PFSK-1 (cell line): ENCODE results near the gene GCNA.

Experiments
- FOXP2 ChIP-seq: optimal IDR thresholded peaks from 2 replicates; pipeline ENCODE3; 2011; ENCODE audit warnings: borderline replicate concordance, control low read depth, inconsistent platforms; ENCODE audit not compliant: insufficient read depth; ENCODE audit errors: extremely low read length, extremely low read depth
- POLR2AphosphoS5 ChIP-seq: IDR thresholded peaks from 2 replicates; pipeline ENCODE4 v1.6.1; 2012; ENCODE audit warnings: low read depth, mild to moderate bottlenecking, control low read depth, low read length, moderate library complexity
- SIN3A ChIP-seq: IDR thresholded peaks from 2 replicates; pipeline ENCODE4 v1.6.1; 2012; ENCODE audit warnings: mild to moderate bottlenecking, low read length, moderate library complexity, borderline replicate concordance; ENCODE audit not compliant: insufficient read depth
- TAF1 ChIP-seq: IDR thresholded peaks from 2 replicates; pipeline ENCODE4 v1.6.1; 2012; ENCODE audit warnings: low read length, control low read depth, borderline replicate concordance; ENCODE audit not compliant: insufficient read depth
- TF ChIP-seq, protein P1 (sequence below), 2 experiments: IDR thresholded peaks; 2 replicates each; pipeline versions ENCODE4 v1.6.1 to v1.8.0; 2011 to 2012; ENCODE audit warnings: low read depth in 2 of 2, low read length in 2 of 2, control low read depth in 1 of 2, inconsistent platforms in 1 of 2, mild to moderate bottlenecking in 1 of 2, moderate library complexity in 1 of 2; ENCODE audit not compliant: insufficient read depth in 1 of 2

The GCNA gene

DNA sequence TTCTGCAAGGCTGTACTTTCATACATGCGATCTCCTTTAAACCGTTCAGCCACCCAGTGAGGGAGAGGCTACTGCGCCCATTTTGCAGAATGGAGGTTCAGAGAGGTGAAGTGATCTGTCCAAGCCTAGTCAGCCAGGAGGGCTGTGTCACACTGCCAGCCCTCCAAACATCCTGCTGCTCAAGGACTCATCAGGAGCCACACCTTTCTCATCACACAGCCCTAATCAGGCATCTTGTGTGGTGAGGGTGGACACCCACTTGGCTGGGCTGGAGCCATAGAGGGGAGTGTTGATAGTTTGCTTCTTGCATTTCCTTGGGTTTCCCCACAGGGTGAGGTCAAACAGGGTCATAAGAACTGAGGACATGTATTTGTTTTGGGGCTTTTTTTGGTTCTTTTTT lies 45.5 kb downstream of the GCNA start:
- TF ChIP-seq FOXP2 (no peak), TAF1 (no peak), SIN3A (no peak), POLR2AphosphoS5 (no peak)
- TF ChIP-seq, protein P1, sequence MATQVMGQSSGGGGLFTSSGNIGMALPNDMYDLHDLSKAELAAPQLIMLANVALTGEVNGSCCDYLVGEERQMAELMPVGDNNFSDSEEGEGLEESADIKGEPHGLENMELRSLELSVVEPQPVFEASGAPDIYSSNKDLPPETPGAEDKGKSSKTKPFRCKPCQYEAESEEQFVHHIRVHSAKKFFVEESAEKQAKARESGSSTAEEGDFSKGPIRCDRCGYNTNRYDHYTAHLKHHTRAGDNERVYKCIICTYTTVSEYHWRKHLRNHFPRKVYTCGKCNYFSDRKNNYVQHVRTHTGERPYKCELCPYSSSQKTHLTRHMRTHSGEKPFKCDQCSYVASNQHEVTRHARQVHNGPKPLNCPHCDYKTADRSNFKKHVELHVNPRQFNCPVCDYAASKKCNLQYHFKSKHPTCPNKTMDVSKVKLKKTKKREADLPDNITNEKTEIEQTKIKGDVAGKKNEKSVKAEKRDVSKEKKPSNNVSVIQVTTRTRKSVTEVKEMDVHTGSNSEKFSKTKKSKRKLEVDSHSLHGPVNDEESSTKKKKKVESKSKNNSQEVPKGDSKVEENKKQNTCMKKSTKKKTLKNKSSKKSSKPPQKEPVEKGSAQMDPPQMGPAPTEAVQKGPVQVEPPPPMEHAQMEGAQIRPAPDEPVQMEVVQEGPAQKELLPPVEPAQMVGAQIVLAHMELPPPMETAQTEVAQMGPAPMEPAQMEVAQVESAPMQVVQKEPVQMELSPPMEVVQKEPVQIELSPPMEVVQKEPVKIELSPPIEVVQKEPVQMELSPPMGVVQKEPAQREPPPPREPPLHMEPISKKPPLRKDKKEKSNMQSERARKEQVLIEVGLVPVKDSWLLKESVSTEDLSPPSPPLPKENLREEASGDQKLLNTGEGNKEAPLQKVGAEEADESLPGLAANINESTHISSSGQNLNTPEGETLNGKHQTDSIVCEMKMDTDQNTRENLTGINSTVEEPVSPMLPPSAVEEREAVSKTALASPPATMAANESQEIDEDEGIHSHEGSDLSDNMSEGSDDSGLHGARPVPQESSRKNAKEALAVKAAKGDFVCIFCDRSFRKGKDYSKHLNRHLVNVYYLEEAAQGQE (IDR thresholded peaks at IDR 0.05; ENCODE audit: insufficient read depth in 1 of 2, low read depth in 2 of 2, low read length in 2 of 2), result no peak

- TF ChIP-seq, protein P1 (IDR thresholded peaks at IDR 0.05; ENCODE audit: insufficient read depth in 1 of 2, low read depth in 2 of 2, low read length in 2 of 2), result no peak
- TF ChIP-seq TAF1, result no peak
- no peak for TF ChIP-seq SIN3A
- no peak for TF ChIP-seq FOXP2
- no peak for TF ChIP-seq POLR2AphosphoS5
Measured at GRCh38 chrX:71625471-71625870, 47.2 kb downstream of the GCNA start.

GRCh38 chrX:71626576-71626975 lies 48.3 kb downstream of the GCNA start:
- no peak for TF ChIP-seq SIN3A
- TF ChIP-seq, protein P1 (IDR thresholded peaks at IDR 0.05; ENCODE audit: insufficient read depth in 1 of 2, low read depth in 2 of 2, low read length in 2 of 2), result no peak
- TF ChIP-seq TAF1, result no peak
- TF ChIP-seq POLR2AphosphoS5, result no peak
- TF ChIP-seq FOXP2, result no peak

- TF ChIP-seq POLR2AphosphoS5 (no peak), SIN3A (no peak), FOXP2 (no peak), TAF1 (no peak)
- TF ChIP-seq, protein P1 (IDR thresholded peaks at IDR 0.05; ENCODE audit: insufficient read depth in 1 of 2, low read depth in 2 of 2, low read length in 2 of 2), result no peak
Measured at GRCh38 chrX:71627588-71628404, 49.6 kb downstream of the GCNA start.

DNA sequence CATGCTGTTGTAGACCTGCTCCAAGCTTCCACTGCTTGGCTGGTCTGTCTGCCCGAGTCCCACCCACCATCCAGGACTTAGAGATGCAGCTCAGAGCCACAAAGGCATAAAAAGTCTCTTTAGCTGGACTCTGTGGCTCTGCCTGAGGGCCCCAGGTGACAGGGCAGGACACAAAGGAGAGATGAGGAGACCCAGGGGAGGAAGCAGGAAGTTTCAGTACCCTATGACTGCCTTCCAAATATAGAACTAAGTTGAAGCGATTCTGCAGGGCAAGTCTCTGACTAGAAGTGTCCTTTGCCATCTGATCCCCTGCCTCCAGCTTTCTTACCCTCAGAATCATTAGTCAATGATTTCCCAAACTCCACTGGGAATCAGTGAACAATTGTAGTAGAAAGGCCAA lies 51.2 kb downstream of the GCNA start:
- no peak for TF ChIP-seq TAF1
- TF ChIP-seq, protein P1 (IDR thresholded peaks at IDR 0.05; ENCODE audit: insufficient read depth in 1 of 2, low read depth in 2 of 2, low read length in 2 of 2), result no peak
- TF ChIP-seq SIN3A, result no peak
- no peak for TF ChIP-seq POLR2AphosphoS5
- no peak for TF ChIP-seq FOXP2
